HepG2 (cell line): ENCODE data around the gene C1orf74. TPM values are rescaled to one million over a fixed set of nuclear protein-coding genes. Genes with fewer than 3 reads are reported as not detected.

Source experiments
- SATB2 ChIP-seq: sonication (generic); formaldehyde crosslinking; IDR thresholded peaks from 2 replicates; pipeline ENCODE4 v1.5.0; 2020; ENCODE audit warnings: missing genetic modification reagents
- ZKSCAN8 ChIP-seq: IDR thresholded peaks from 2 replicates; pipeline ENCODE4 v1.6.1; 2016; ENCODE audit warnings: borderline replicate concordance, missing genetic modification reagents, missing compliant biosample characterization
- ZMYM2 ChIP-seq: sonication (generic); formaldehyde crosslinking; IDR thresholded peaks from 2 replicates; pipeline ENCODE4 v1.8.0; 2022; ENCODE audit warnings: mild to moderate bottlenecking, missing genetic modification reagents
- ZNF234 ChIP-seq: sonication (generic); formaldehyde crosslinking; conservative IDR thresholded peaks from 2 replicates; pipeline ENCODE4 v1.5.1; 2020; ENCODE audit warnings: mild to moderate bottlenecking, missing genetic modification reagents
- ZNF282 ChIP-seq: fragments of 450-650 bp; IDR thresholded peaks from 2 replicates; pipeline ENCODE4 v1.6.1; 2018; ENCODE audit not compliant: partially characterized antibody
- ZNF607 ChIP-seq: sonication (generic); formaldehyde crosslinking; IDR thresholded peaks from 2 replicates; pipeline ENCODE4 v1.5.1; 2020; ENCODE audit warnings: missing genetic modification reagents, mild to moderate bottlenecking, borderline replicate concordance
- ZNF749 ChIP-seq: sonication (generic); formaldehyde crosslinking; IDR thresholded peaks from 2 replicates; pipeline ENCODE4 v1.8.0; 2022; ENCODE audit warnings: mild to moderate bottlenecking, missing genetic modification reagents, moderate library complexity, borderline replicate concordance
- ZNF792 ChIP-seq: IDR thresholded peaks from 2 replicates; pipeline ENCODE4 v1.6.1; 2016
- polyA plus RNA-seq, 8 experiments: library from polyadenylated mRNA; depleted of rRNA in 3 of 8; stranded (reverse) in 7 of 8; unstranded in 1 of 8; fragments of >200 nt; fragmentation: Illumina TruSeq in 4 of 8; extraction: Trizol in 4 of 8; gene quantifications; 2 replicates each; pipeline versions ENCODE4 v1.2.1 to v1.2.3, GENCODE V29; 2011 to 2016; ENCODE audit warnings: low read depth in 4 of 8, missing spikeins in 1 of 8, mixed read lengths in 1 of 8; ENCODE audit not compliant: insufficient read depth in 1 of 8
- total RNA-seq, 5 experiments: library from RNA; depleted of rRNA; stranded (reverse); fragments of >200 nt; fragmentation: Illumina TruSeq; extraction: Trizol; gene quantifications; 2 replicates each; pipeline ENCODE4 v1.2.3, GENCODE V29; 2016; ENCODE audit warnings: low read depth in 1 of 5
- TF ChIP-seq, protein P1 (sequence below): IDR thresholded peaks from 2 replicates; pipeline ENCODE4 v1.6.1; 2012; ENCODE audit warnings: low read length, improper control_type of control experiment
- TF ChIP-seq, protein P2 (sequence below): IDR thresholded peaks from 2 replicates; pipeline ENCODE4 v1.6.1; 2016; ENCODE audit warnings: mild to moderate bottlenecking
- TF ChIP-seq, protein P3 (sequence below): sonication (generic); formaldehyde crosslinking; IDR thresholded peaks from 2 replicates; pipeline ENCODE4 v1.5.0; 2020; ENCODE audit warnings: mild to moderate bottlenecking, low read depth, missing genetic modification reagents, borderline replicate concordance
- TF ChIP-seq, protein P4 (sequence below): sonication (generic); formaldehyde crosslinking; IDR thresholded peaks from 2 replicates; pipeline ENCODE4 v1.9.0; 2021; ENCODE audit warnings: missing genetic modification reagents, borderline replicate concordance
- TF ChIP-seq, protein P5 (sequence below), 2 experiments: sonication (generic) in 1 of 2; formaldehyde crosslinking in 1 of 2; IDR thresholded peaks; 2 replicates each; pipeline versions ENCODE4 v1.6.1 to v1.9.0; 2014 to 2022; ENCODE audit warnings: antibody characterized with exemption in 1 of 2, borderline replicate concordance in 1 of 2, inconsistent platforms in 1 of 2, low read depth in 1 of 2, missing genetic modification reagents in 1 of 2

The C1orf74 gene
- total and polyA plus RNA-seq, 2 of the 13 experiments (the other 11 are each of a cell fraction or from before 2014, with no cell fraction given), result 0.33 to 0.71 TPM

DNA sequence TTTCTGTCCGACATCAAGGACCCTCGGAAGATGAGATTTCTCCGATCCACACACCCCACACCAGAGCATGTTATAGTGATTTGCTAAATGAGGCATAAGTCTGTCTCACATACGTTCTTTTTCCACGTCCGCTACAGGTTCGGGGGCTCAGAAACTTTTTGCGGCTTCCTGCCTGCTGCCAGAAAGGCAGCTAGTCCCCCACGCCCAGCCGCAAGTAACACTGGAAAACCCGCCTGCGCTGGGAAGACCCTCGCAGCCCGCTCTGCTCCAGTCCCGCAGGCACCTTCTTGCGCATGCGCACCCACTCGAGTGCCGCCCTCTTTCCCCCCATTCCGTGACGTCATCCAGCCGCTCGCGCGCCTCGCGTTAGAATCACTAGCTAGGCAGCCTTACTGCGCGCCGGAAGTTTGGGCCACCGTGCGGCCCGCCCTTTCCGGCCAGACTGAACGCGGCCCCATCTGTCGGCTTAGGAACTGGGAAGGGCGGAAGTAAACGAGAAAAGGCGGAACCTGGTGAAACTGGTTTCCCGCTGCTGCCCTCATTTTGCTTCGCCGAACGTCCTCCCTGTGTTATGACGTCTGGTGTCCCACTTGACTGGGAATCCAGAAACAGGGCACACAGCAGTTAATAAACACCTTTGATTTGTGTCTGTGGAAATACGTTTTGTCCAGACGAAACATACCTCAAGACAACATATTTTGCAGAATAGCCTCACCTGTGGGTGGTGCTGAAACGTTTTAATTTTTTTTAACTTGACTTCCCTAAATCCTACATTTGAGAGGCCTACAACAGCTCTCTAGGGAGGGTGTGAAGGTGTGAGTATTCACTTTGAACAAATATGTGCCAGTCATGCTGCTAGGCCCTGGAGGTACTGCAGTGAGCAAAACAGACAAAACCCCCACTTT lies at the start of gene C1orf74 (continued):
- TF ChIP-seq, protein P1, sequence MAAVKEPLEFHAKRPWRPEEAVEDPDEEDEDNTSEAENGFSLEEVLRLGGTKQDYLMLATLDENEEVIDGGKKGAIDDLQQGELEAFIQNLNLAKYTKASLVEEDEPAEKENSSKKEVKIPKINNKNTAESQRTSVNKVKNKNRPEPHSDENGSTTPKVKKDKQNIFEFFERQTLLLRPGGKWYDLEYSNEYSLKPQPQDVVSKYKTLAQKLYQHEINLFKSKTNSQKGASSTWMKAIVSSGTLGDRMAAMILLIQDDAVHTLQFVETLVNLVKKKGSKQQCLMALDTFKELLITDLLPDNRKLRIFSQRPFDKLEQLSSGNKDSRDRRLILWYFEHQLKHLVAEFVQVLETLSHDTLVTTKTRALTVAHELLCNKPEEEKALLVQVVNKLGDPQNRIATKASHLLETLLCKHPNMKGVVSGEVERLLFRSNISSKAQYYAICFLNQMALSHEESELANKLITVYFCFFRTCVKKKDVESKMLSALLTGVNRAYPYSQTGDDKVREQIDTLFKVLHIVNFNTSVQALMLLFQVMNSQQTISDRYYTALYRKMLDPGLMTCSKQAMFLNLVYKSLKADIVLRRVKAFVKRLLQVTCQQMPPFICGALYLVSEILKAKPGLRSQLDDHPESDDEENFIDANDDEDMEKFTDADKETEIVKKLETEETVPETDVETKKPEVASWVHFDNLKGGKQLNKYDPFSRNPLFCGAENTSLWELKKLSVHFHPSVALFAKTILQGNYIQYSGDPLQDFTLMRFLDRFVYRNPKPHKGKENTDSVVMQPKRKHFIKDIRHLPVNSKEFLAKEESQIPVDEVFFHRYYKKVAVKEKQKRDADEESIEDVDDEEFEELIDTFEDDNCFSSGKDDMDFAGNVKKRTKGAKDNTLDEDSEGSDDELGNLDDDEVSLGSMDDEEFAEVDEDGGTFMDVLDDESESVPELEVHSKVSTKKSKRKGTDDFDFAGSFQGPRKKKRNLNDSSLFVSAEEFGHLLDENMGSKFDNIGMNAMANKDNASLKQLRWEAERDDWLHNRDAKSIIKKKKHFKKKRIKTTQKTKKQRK, result no peak
- TF ChIP-seq, protein P2, sequence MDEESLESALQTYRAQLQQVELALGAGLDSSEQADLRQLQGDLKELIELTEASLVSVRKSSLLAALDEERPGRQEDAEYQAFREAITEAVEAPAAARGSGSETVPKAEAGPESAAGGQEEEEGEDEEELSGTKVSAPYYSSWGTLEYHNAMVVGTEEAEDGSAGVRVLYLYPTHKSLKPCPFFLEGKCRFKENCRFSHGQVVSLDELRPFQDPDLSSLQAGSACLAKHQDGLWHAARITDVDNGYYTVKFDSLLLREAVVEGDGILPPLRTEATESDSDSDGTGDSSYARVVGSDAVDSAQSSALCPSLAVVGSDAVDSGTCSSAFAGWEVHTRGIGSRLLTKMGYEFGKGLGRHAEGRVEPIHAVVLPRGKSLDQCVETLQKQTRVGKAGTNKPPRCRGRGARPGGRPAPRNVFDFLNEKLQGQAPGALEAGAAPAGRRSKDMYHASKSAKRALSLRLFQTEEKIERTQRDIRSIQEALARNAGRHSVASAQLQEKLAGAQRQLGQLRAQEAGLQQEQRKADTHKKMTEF (CRISPR knock-in tag), result peak; percentile 48; the same call in 1 of the 2 replicates
- TF ChIP-seq ZNF607 (CRISPR knock-in tag), result no peak
- TF ChIP-seq, protein P3, sequence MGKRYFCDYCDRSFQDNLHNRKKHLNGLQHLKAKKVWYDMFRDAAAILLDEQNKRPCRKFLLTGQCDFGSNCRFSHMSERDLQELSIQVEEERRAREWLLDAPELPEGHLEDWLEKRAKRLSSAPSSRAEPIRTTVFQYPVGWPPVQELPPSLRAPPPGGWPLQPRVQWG, result no peak
- TF ChIP-seq, protein P4, sequence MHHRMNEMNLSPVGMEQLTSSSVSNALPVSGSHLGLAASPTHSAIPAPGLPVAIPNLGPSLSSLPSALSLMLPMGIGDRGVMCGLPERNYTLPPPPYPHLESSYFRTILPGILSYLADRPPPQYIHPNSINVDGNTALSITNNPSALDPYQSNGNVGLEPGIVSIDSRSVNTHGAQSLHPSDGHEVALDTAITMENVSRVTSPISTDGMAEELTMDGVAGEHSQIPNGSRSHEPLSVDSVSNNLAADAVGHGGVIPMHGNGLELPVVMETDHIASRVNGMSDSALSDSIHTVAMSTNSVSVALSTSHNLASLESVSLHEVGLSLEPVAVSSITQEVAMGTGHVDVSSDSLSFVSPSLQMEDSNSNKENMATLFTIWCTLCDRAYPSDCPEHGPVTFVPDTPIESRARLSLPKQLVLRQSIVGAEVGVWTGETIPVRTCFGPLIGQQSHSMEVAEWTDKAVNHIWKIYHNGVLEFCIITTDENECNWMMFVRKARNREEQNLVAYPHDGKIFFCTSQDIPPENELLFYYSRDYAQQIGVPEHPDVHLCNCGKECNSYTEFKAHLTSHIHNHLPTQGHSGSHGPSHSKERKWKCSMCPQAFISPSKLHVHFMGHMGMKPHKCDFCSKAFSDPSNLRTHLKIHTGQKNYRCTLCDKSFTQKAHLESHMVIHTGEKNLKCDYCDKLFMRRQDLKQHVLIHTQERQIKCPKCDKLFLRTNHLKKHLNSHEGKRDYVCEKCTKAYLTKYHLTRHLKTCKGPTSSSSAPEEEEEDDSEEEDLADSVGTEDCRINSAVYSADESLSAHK (CRISPR knock-in tag), result no peak
- TF ChIP-seq, protein P5, sequence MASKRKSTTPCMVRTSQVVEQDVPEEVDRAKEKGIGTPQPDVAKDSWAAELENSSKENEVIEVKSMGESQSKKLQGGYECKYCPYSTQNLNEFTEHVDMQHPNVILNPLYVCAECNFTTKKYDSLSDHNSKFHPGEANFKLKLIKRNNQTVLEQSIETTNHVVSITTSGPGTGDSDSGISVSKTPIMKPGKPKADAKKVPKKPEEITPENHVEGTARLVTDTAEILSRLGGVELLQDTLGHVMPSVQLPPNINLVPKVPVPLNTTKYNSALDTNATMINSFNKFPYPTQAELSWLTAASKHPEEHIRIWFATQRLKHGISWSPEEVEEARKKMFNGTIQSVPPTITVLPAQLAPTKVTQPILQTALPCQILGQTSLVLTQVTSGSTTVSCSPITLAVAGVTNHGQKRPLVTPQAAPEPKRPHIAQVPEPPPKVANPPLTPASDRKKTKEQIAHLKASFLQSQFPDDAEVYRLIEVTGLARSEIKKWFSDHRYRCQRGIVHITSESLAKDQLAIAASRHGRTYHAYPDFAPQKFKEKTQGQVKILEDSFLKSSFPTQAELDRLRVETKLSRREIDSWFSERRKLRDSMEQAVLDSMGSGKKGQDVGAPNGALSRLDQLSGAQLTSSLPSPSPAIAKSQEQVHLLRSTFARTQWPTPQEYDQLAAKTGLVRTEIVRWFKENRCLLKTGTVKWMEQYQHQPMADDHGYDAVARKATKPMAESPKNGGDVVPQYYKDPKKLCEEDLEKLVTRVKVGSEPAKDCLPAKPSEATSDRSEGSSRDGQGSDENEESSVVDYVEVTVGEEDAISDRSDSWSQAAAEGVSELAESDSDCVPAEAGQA (IDR thresholded peaks at IDR 0.05; ENCODE audit: low read depth), result peak; percentile 82
- TF ChIP-seq, protein P5 (CRISPR knock-in tag; IDR thresholded peaks at IDR 0.05; ENCODE audit: borderline replicate concordance), result no peak
- TF ChIP-seq ZNF749 (CRISPR knock-in tag), result no peak
- TF ChIP-seq ZKSCAN8, result no peak; the same call in 1 of the 2 replicates
- TF ChIP-seq ZNF282, result no peak
- TF ChIP-seq ZNF234 (CRISPR knock-in tag), result no peak
- TF ChIP-seq ZMYM2 (CRISPR knock-in tag), result peak; percentile 67; the same call in 1 of the 2 replicates
- peak; percentile 27; the same call in 1 of the 2 replicates for TF ChIP-seq ZNF792 (CRISPR knock-in tag)
- TF ChIP-seq SATB2 (CRISPR knock-in tag), result no peak
